ENCODE data around the gene ARL5A.

Gene ARL5A

GRCh38 chr2:151827564-151828142, 568 bp downstream of the ARL5A start:
- no peak for TF ChIP-seq CTCF (IDR thresholded peaks at IDR 0.05; ENCODE audit: low read depth, low read length, missing control alignments)
- H3K4me3 ChIP-seq (ENCODE audit: low read depth, low read length): peak overlapping the region; percentile 91
- no peak for DNase-seq (ENCODE audit: low read depth)

GRCh38 chr2:151826737-151827157, 1.5 kb downstream of the ARL5A start:
- TF ChIP-seq CTCF (IDR thresholded peaks at IDR 0.05; ENCODE audit: low read depth, low read length, missing control alignments): no peak
- no peak for DNase-seq (ENCODE audit: low read depth)
- peak overlapping the region; percentile 91 for H3K4me3 ChIP-seq (ENCODE audit: low read depth, low read length)

GRCh38 chr2:151824886-151825285, 3.3 kb downstream of the ARL5A start:
- no peak for TF ChIP-seq CTCF (IDR thresholded peaks at IDR 0.05; ENCODE audit: low read depth, low read length, missing control alignments)
- DNase-seq (ENCODE audit: low read depth): no peak
- no peak overlapping the region for H3K4me3 ChIP-seq (ENCODE audit: low read depth, low read length)

GRCh38 chr2:151823651-151824050, 4.6 kb downstream of the ARL5A start:
- no peak for TF ChIP-seq CTCF (IDR thresholded peaks at IDR 0.05; ENCODE audit: low read depth, low read length, missing control alignments)
- DNase-seq (ENCODE audit: low read depth): no peak
- no peak overlapping the region for H3K4me3 ChIP-seq (ENCODE audit: low read depth, low read length)

DNA sequence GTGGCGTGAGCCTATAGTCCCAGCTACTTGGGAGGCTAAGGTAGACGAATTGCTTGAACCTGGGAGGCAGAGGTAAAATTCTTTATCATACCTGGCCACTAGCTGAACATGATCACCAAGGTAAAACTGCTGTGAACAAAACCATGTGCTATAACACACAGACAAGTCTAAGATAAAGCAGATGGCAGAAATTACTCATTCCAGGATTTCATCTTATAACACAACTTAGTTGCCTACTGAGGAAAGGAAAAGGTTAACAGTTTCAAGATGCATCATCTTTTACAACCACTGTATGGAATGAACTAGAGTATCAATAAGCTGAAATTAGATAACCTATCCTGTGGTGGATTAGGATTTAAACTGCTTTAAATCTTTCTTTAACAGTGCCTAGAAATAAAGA, 8.3 kb downstream of the ARL5A start:
- DNase-seq (ENCODE audit: low read depth): no peak
- TF ChIP-seq CTCF (IDR thresholded peaks at IDR 0.05; ENCODE audit: low read depth, low read length, missing control alignments): no peak
- H3K4me3 ChIP-seq (ENCODE audit: low read depth, low read length): no peak overlapping the region

GRCh38 chr2:151817929-151818328, 10.3 kb downstream of the ARL5A start:
- no peak overlapping the region for H3K4me3 ChIP-seq (ENCODE audit: low read depth, low read length)
- TF ChIP-seq CTCF (IDR thresholded peaks at IDR 0.05; ENCODE audit: low read depth, low read length, missing control alignments): no peak
- no peak for DNase-seq (ENCODE audit: low read depth)

- no peak for TF ChIP-seq CTCF (IDR thresholded peaks at IDR 0.05; ENCODE audit: low read depth, low read length, missing control alignments)
- no peak for DNase-seq (ENCODE audit: low read depth)
- no peak overlapping the region for H3K4me3 ChIP-seq (ENCODE audit: low read depth, low read length)
Observed at GRCh38 chr2:151816843-151817242, 11.4 kb downstream of the ARL5A start.
